SK-N-SH treated with all-trans-retinoic acid at 6 μM for 48 hours (cell line): ENCODE results near the gene SLC5A10.

Experiments used
- ATAC-seq: fragments of 200-7000 bp; cut with Tn5 transposase; 3 replicates; pipeline ENCODE4 v1.9.1; 2020; ENCODE audit warnings: mild to moderate bottlenecking, moderate library complexity
- ARNTL ChIP-seq: fragments of 450-650 bp; formaldehyde crosslinking; IDR thresholded peaks from 2 replicates; pipeline ENCODE4 v1.5.0; 2020; ENCODE audit warnings: low read depth, mild to moderate bottlenecking, moderate library complexity, borderline replicate concordance
- BACH2 ChIP-seq: fragments of 250-450 bp; sonication (Bioruptor Pico); IDR thresholded peaks from 2 replicates; pipeline ENCODE4 v1.9.0; 2021; ENCODE audit warnings: mild to moderate bottlenecking, borderline replicate concordance
- CREB5 ChIP-seq: fragments of 250-450 bp; sonication (Bioruptor Pico); IDR thresholded peaks from 2 replicates; pipeline ENCODE4 v1.5.1; 2020; ENCODE audit warnings: low read depth, mild to moderate bottlenecking, moderate library complexity
- CSDC2 ChIP-seq: fragments of 250-450 bp; sonication (Bioruptor Pico); IDR thresholded peaks from 2 replicates; pipeline ENCODE4 v1.5.0; 2020; ENCODE audit warnings: mild to moderate bottlenecking, moderate library complexity
- ESRRG ChIP-seq: fragments of 250-450 bp; sonication (Bioruptor Pico); IDR thresholded peaks from 2 replicates; pipeline ENCODE4 v1.6.1; 2021; ENCODE audit warnings: mild to moderate bottlenecking
- GLIS3 ChIP-seq: fragments of 250-450 bp; sonication (Bioruptor Pico); IDR thresholded peaks from 2 replicates; pipeline ENCODE4 v1.5.0; 2020; ENCODE audit warnings: mild to moderate bottlenecking, moderate library complexity
- ISL1 ChIP-seq: fragments of 250-450 bp; sonication (Bioruptor Pico); IDR thresholded peaks from 2 replicates; pipeline ENCODE4 v2.1.2; 2022; ENCODE audit warnings: mild to moderate bottlenecking, moderate library complexity
- OSR1 ChIP-seq: fragments of 250-450 bp; sonication (Bioruptor Pico); IDR thresholded peaks from 2 replicates; pipeline ENCODE4 v1.8.0; 2022; ENCODE audit warnings: moderate library complexity, mild to moderate bottlenecking, inconsistent platforms
- PATZ1 ChIP-seq: fragments of 250-450 bp; sonication (Bioruptor Pico); IDR thresholded peaks from 2 replicates; pipeline ENCODE4 v1.8.0; 2020; ENCODE audit warnings: mild to moderate bottlenecking, moderate library complexity, borderline replicate concordance
- POU6F1 ChIP-seq: fragments of 250-450 bp; sonication (Bioruptor Pico); IDR thresholded peaks from 2 replicates; pipeline ENCODE4 v1.8.0; 2021; ENCODE audit warnings: low read depth, mild to moderate bottlenecking, moderate library complexity, borderline replicate concordance
- PPARA ChIP-seq: fragments of 250-450 bp; sonication (Bioruptor Pico); IDR thresholded peaks from 2 replicates; pipeline ENCODE4 v1.5.0; 2020; ENCODE audit warnings: mild to moderate bottlenecking, borderline replicate concordance
- RARB ChIP-seq: fragments of 250-450 bp; sonication (Bioruptor Pico); IDR thresholded peaks from 2 replicates; pipeline ENCODE4 v1.8.0; 2021; ENCODE audit warnings: mild to moderate bottlenecking, moderate library complexity
- SNAI2 ChIP-seq: fragments of 250-450 bp; sonication (Bioruptor Pico); IDR thresholded peaks from 2 replicates; pipeline ENCODE4 v1.5.0; 2020; ENCODE audit warnings: mild to moderate bottlenecking, moderate library complexity
- TCF4 ChIP-seq: fragments of 250-450 bp; sonication (Bioruptor Pico); IDR thresholded peaks from 2 replicates; pipeline ENCODE4 v1.8.0; 2021; ENCODE audit warnings: mild to moderate bottlenecking, moderate library complexity, borderline replicate concordance
- TOX ChIP-seq: fragments of 250-450 bp; sonication (Bioruptor Pico); IDR thresholded peaks from 2 replicates; pipeline ENCODE4 v1.8.0; 2021; ENCODE audit warnings: mild to moderate bottlenecking, moderate library complexity, borderline replicate concordance
- TSHZ2 ChIP-seq: fragments of 250-450 bp; sonication (Bioruptor Pico); IDR thresholded peaks from 2 replicates; pipeline ENCODE4 v1.5.0; 2020; ENCODE audit warnings: mild to moderate bottlenecking, moderate library complexity
- ZC3H10 ChIP-seq: fragments of 250-450 bp; sonication (Bioruptor Pico); IDR thresholded peaks from 2 replicates; pipeline ENCODE4 v1.5.1; 2021; ENCODE audit warnings: mild to moderate bottlenecking, moderate library complexity
- ZFP3 ChIP-seq: fragments of 250-450 bp; sonication (Bioruptor Pico); IDR thresholded peaks from 2 replicates; pipeline ENCODE4 v1.5.0; 2020; ENCODE audit warnings: mild to moderate bottlenecking, moderate library complexity
- ZFP30 ChIP-seq: fragments of 450-650 bp; formaldehyde crosslinking; IDR thresholded peaks from 2 replicates; pipeline ENCODE4 v1.5.0; 2022; ENCODE audit warnings: mild to moderate bottlenecking, moderate library complexity
- ZNF565 ChIP-seq: fragments of 450-650 bp; formaldehyde crosslinking; conservative IDR thresholded peaks from 2 replicates; pipeline ENCODE4 v1.5.0; 2020; ENCODE audit warnings: low read depth, mild to moderate bottlenecking, moderate library complexity
- ZNF70 ChIP-seq: fragments of 450-650 bp; formaldehyde crosslinking; IDR thresholded peaks from 2 replicates; pipeline ENCODE4 v1.5.0; 2020; ENCODE audit warnings: mild to moderate bottlenecking, moderate library complexity
- ZNF8 ChIP-seq: fragments of 450-650 bp; formaldehyde crosslinking; IDR thresholded peaks from 2 replicates; pipeline ENCODE4 v1.5.0; 2020; ENCODE audit warnings: mild to moderate bottlenecking, moderate library complexity
- TF ChIP-seq, protein P1 (sequence below): fragments of 250-450 bp; sonication (Bioruptor Pico); IDR thresholded peaks from 2 replicates; pipeline ENCODE4 v1.5.1; 2021; ENCODE audit warnings: mild to moderate bottlenecking, moderate library complexity

SLC5A10 gene

GRCh38 chr17:18993905-18994526, 42.1 kb downstream of the SLC5A10 start:
- TF ChIP-seq CSDC2 (no peak), ZFP30 (CRISPR knock-in tag) (no peak), ZC3H10 (CRISPR knock-in tag) (no peak), ZNF565 (CRISPR knock-in tag) (no peak), ZFP3 (CRISPR knock-in tag) (no peak), POU6F1 (no peak), RARB (CRISPR knock-in tag) (no peak), ZNF70 (CRISPR knock-in tag) (no peak), ARNTL (CRISPR knock-in tag) (no peak), TOX (CRISPR knock-in tag) (no peak), TSHZ2 (CRISPR knock-in tag) (no peak), OSR1 (CRISPR knock-in tag) (no peak), TCF4 (CRISPR knock-in tag) (no peak), PATZ1 (CRISPR knock-in tag) (no peak), ESRRG (CRISPR knock-in tag) (no peak), ZNF8 (no peak), BACH2 (CRISPR knock-in tag) (no peak)
- TF ChIP-seq, protein P1, sequence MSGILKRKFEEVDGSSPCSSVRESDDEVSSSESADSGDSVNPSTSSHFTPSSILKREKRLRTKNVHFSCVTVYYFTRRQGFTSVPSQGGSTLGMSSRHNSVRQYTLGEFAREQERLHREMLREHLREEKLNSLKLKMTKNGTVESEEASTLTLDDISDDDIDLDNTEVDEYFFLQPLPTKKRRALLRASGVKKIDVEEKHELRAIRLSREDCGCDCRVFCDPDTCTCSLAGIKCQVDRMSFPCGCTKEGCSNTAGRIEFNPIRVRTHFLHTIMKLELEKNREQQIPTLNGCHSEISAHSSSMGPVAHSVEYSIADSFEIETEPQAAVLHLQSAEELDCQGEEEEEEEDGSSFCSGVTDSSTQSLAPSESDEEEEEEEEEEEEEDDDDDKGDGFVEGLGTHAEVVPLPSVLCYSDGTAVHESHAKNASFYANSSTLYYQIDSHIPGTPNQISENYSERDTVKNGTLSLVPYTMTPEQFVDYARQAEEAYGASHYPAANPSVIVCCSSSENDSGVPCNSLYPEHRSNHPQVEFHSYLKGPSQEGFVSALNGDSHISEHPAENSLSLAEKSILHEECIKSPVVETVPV = no peak
- TF ChIP-seq, all 23 proteins: peak for 0
- no peak for ATAC-seq

- no peak for ATAC-seq
- TF ChIP-seq POU6F1 (no peak), TCF4 (CRISPR knock-in tag) (no peak), ZFP3 (CRISPR knock-in tag) (no peak), SNAI2 (no peak), TOX (CRISPR knock-in tag) (no peak), BACH2 (CRISPR knock-in tag) (no peak), ZC3H10 (CRISPR knock-in tag) (no peak), ESRRG (CRISPR knock-in tag) (no peak), ZNF8 (no peak), ZNF70 (CRISPR knock-in tag) (no peak), GLIS3 (no peak), RARB (CRISPR knock-in tag) (no peak), ISL1 (CRISPR knock-in tag) (no peak), OSR1 (CRISPR knock-in tag) (no peak), ZFP30 (CRISPR knock-in tag) (no peak), CREB5 (CRISPR knock-in tag) (no peak), TSHZ2 (CRISPR knock-in tag) (no peak), PPARA (CRISPR knock-in tag) (no peak), ARNTL (CRISPR knock-in tag) (no peak)
- TF ChIP-seq, protein P1 = no peak
Measured at GRCh38 chr17:18994631-18995030, 42.7 kb downstream of the SLC5A10 start.
